GM18870 (cell line): ENCODE data around the gene LRRC25.

Experiments
- ATAC-seq: cut with Tn5 transposase; IDR thresholded peaks from one replicate; pipeline ENCODE4 v1.9.1; 2021; ENCODE audit warnings: moderate library complexity; ENCODE audit not compliant: unreplicated experiment

The LRRC25 gene

GRCh38 chr19:18348171-18348570, 49.3 kb downstream of the LRRC25 start:
- no peak for ATAC-seq

GRCh38 chr19:18346091-18346490, 51.3 kb downstream of the LRRC25 start:
- ATAC-seq: no peak

GRCh38 chr19:18345296-18345695, 52.1 kb downstream of the LRRC25 start:
- no peak for ATAC-seq

- ATAC-seq: no peak
These were observed 52.9 kb downstream of the LRRC25 start for GRCh38 chr19:18344582-18344950.

GRCh38 chr19:18342090-18342632, 55.3 kb downstream of the LRRC25 start:
- ATAC-seq: no peak
